IPS-NIHi7 (cell line): ENCODE measurements around the gene GPR148.

Source experiments
- DNase-seq: peaks from one replicate; pipeline ENCODE4 v3.0.0; 2012; ENCODE audit warnings: mixed read lengths; ENCODE audit errors: extremely low spot score

GPR148 gene

GRCh38 chr2:130749641-130750040 is 20.8 kb downstream of the GPR148 start:
- DNase-seq, result no peak

GRCh38 chr2:130754811-130755210 is 25.9 kb downstream of the GPR148 start:
- no peak for DNase-seq

GRCh38 chr2:130755256-130756052 is 26.6 kb downstream of the GPR148 start, which contains the start of gene AMER3:
Gene AMER3 (plus strand): TSS chr2:130755540. CDS start chr2:130762073, 6,533 bp downstream.
- peak; percentile 88 for DNase-seq

- DNase-seq, result peak; percentile 88
Measured at GRCh38 chr2:130756053-130756873, 27.4 kb downstream of the GPR148 start.

- peak; percentile 28 for DNase-seq
Measured at GRCh38 chr2:130756874-130757668, 28.2 kb downstream of the GPR148 start.

- no peak for DNase-seq
Measured at GRCh38 chr2:130759906-130760753, 31.3 kb downstream of the GPR148 start.

- DNase-seq, result no peak
Measured at GRCh38 chr2:130760754-130761751, 32.2 kb downstream of the GPR148 start.

- no peak for DNase-seq
Measured at GRCh38 chr2:130762031-130762909, 33.4 kb downstream of the GPR148 start.

- no peak for DNase-seq
Measured at GRCh38 chr2:130762910-130763385, 34.1 kb downstream of the GPR148 start.

- DNase-seq, result no peak
Measured at GRCh38 chr2:130763405-130763804, 34.5 kb downstream of the GPR148 start.

- no peak for DNase-seq
Measured at GRCh38 chr2:130764035-130764820, 35.4 kb downstream of the GPR148 start.

GRCh38 chr2:130764821-130765115 is 35.9 kb downstream of the GPR148 start:
- no peak for DNase-seq

- DNase-seq, result no peak
Measured at GRCh38 chr2:130765464-130765863, 36.6 kb downstream of the GPR148 start.

- no peak for DNase-seq
Measured at GRCh38 chr2:130766037-130766436, 37.2 kb downstream of the GPR148 start.

GRCh38 chr2:130766711-130767407 is 38.0 kb downstream of the GPR148 start:
- DNase-seq, result no peak

- peak; percentile 31 for DNase-seq
Measured at GRCh38 chr2:130767408-130767775, 38.5 kb downstream of the GPR148 start.

GRCh38 chr2:130768191-130768855 is 39.5 kb downstream of the GPR148 start:
- DNase-seq, result peak; percentile 44
